ENCODE measurements around the gene RABEP1.

DNA sequence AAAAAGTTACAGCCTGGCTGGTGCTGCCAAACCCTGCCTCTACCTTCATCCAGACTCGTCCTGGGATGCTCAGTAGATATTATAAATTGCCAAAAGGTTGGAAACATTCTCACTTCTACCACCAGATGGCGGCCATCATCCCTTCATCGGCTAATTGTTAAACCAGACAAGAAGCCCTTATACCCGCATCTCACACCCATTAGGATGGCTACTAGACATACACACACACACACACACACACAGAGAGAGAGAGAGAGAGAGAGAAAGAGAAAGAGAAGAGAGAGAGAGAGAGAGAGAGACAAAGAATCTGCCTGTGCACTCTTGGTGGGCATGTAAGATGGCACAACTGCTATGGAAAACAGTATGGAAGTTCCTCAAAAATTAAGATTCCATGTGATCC is 32.5 kb upstream of the RABEP1 start:
- TF ChIP-seq EZH2 (IDR thresholded peaks at IDR 0.05; ENCODE audit: borderline replicate concordance), result no peak
- TF ChIP-seq, protein P1, sequence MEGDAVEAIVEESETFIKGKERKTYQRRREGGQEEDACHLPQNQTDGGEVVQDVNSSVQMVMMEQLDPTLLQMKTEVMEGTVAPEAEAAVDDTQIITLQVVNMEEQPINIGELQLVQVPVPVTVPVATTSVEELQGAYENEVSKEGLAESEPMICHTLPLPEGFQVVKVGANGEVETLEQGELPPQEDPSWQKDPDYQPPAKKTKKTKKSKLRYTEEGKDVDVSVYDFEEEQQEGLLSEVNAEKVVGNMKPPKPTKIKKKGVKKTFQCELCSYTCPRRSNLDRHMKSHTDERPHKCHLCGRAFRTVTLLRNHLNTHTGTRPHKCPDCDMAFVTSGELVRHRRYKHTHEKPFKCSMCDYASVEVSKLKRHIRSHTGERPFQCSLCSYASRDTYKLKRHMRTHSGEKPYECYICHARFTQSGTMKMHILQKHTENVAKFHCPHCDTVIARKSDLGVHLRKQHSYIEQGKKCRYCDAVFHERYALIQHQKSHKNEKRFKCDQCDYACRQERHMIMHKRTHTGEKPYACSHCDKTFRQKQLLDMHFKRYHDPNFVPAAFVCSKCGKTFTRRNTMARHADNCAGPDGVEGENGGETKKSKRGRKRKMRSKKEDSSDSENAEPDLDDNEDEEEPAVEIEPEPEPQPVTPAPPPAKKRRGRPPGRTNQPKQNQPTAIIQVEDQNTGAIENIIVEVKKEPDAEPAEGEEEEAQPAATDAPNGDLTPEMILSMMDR (IDR thresholded peaks at IDR 0.05; ENCODE audit: poor library complexity), result peak; percentile 64
